ENCODE results near the gene LDHAL6A. TPM values are rescaled to one million over a fixed set of nuclear protein-coding genes. Genes with fewer than 3 reads are reported as not detected.
A peak's percentile ranks its signal among the peaks of the same experiment; 100 is the strongest.

The LDHAL6A gene
- total and polyA plus RNA-seq, 11 donors = not detected

DNA sequence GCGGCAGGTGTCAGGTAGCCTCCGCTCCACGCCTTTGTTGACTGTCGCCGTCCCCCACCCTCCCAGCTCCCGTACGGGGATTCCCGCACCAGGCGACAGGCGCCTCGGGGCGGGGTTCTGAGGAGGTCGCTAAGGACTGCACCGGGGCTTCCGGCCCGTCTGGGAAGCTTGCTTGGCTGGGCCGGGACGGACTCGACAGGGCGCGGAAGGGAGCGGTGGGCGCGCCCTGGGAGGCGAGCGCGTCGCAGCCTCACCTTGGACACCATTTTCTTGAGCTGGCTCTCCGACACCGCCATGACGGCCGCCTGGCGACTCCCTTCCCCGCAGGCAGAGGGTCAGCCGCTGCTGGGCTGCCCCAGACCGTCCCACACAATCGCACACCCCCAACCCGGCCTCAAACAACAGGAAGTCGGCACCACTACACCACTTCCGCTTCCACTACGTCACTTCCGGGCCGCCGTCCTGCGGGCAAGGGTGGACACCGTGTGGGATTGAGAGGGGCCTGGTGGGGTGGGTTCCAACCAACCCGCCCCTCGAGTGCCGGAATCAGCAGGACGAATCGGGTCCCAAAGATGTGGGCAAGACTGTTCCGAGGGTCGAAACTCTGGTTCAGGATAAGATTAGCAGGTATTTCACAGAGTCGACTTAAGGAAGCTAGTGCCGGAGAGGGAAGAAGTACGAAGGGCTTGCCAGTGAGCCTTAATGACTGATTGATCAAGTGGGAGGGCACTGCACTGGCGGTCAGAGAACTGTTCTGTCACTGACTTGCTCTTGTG, 71.1 kb downstream of the LDHAL6A start, which contains the start of gene TSG101:
TSS of gene TSG101 (minus strand) at position 422 of the 776 bp plus-strand sequence. CDS start at position 296, 126 bp downstream.
- intact Hi-C loops (cut with DNase I) = loop anchor here in 7 of 10 donors (1.0 to 10.0 kb wide), 8 partner anchors 62 to 204 kb away; partner anchors contain the start of genes GTF2H1 (in 5 of the 7), HPS5 (in 5 of the 7), LDHA (in 4 of the 7) and SPTY2D1 (in 1 of the 7)
- ATAC-seq = peak; percentile 99
- H3K9me3 ChIP-seq = no peaks in the 10 kb centered on the region
- peaks cover 0 to 39% (median 16%) of the 10 kb centered on the region in 12 donors for H3K4me1 ChIP-seq
- TF ChIP-seq, protein P1, sequence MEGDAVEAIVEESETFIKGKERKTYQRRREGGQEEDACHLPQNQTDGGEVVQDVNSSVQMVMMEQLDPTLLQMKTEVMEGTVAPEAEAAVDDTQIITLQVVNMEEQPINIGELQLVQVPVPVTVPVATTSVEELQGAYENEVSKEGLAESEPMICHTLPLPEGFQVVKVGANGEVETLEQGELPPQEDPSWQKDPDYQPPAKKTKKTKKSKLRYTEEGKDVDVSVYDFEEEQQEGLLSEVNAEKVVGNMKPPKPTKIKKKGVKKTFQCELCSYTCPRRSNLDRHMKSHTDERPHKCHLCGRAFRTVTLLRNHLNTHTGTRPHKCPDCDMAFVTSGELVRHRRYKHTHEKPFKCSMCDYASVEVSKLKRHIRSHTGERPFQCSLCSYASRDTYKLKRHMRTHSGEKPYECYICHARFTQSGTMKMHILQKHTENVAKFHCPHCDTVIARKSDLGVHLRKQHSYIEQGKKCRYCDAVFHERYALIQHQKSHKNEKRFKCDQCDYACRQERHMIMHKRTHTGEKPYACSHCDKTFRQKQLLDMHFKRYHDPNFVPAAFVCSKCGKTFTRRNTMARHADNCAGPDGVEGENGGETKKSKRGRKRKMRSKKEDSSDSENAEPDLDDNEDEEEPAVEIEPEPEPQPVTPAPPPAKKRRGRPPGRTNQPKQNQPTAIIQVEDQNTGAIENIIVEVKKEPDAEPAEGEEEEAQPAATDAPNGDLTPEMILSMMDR (IDR thresholded peaks at IDR 0.05) = no peak
- TF ChIP-seq POLR2A (IDR thresholded peaks at IDR 0.05) = peak; percentile 7 to 87
- peak; percentile 94 to 97 (median 97) for DNase-seq
- H3K4me3 ChIP-seq = peak within 1 kb of the TSS; percentile 48 to 96 (median 90)
- peaks cover 0 to 34% (median 12%) of the 10 kb centered on the region in 9 donors for H3K36me3 ChIP-seq
- H3K27me3 ChIP-seq = no peaks in the 10 kb centered on the region
- WGBS, 4 donors = 0% methylated on average over 30 to 57 of the region's 57 CpGs
- peak within 1 kb of the TSS; percentile 83 to 98 (median 94) for H3K27ac ChIP-seq

DNA sequence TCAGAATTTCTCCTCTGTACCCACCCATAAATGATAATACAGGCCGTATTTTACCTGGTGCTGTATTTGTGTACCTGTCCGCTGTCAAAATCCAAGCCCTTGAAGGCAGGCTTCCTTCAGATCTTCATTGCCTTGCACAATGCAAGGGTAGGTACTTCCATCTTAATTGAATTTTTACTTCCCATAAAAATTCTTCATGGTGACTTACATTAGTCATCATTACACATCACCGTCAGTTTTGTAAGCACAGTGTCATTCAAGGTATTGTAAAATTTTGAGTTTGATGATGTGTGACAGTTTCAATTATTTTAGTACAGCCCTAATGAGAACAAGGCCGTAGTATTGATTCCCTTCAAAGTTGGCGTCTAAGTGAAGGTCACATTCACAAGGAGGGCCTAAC, 71.9 kb downstream of the LDHAL6A start:
- intact Hi-C loops (cut with DNase I) = loop anchor here in 7 of 10 donors (2.0 to 10.0 kb wide), 7 partner anchors 61 to 205 kb away; partner anchors contain the start of genes GTF2H1 (in 5 of the 7), HPS5 (in 5 of the 7), LDHA (in 4 of the 7) and TMEM86A (in 1 of the 7)
- ATAC-seq (no peak), DNase-seq (no peak)
- TF ChIP-seq POLR2A (IDR thresholded peaks at IDR 0.05) = no peak
- TF ChIP-seq, protein P1 (IDR thresholded peaks at IDR 0.05) = no peak
- peaks cover 0 to 41% (median 18%) of the 10 kb centered on the region in 9 donors for H3K36me3 ChIP-seq
- H3K27me3 ChIP-seq = no peaks in the 10 kb centered on the region
- 41 to 49% (median 42%) methylated on average over 5 of the region's 5 CpGs for WGBS, 4 donors
- no peaks in the 10 kb centered on the region for H3K9me3 ChIP-seq
- peak overlapping the region; percentile 48 to 96 (median 90) for H3K4me3 ChIP-seq
- peaks cover 0 to 39% (median 16%) of the 10 kb centered on the region in 12 donors for H3K4me1 ChIP-seq
- H3K27ac ChIP-seq = peak overlapping the region in 11 of 12 donors; percentile 85 to 98 (median 94)

Other genes starting within 250 kb of the LDHAL6A start
- gene SAA4, start 219.1 kb upstream of the LDHAL6A start, total RNA-seq = not detected
- not detected for gene SAA4, start 219.1 kb upstream of the LDHAL6A start, polyA plus RNA-seq
- 1 to 10 TPM in 3 of 9 donors, under 1 TPM in 1, not detected in 5; 0.56 to 2.2 (median 1.3) TPM for gene SAA2, start 207.2 kb upstream of the LDHAL6A start, total RNA-seq
- 1 to 10 TPM in 1 of 2 donors, not detected in 1; 1.9 TPM for gene SAA2, start 207.2 kb upstream of the LDHAL6A start, polyA plus RNA-seq
- gene SAA1, start 189.6 kb upstream of the LDHAL6A start, total RNA-seq = 1 to 10 TPM in 4 of 9 donors, not detected in 5; 1.4 to 8.6 (median 2.3) TPM
- gene SAA1, start 189.6 kb upstream of the LDHAL6A start, polyA plus RNA-seq = 1 to 10 TPM; 6.0 to 7.2 TPM
- 10 to 100 TPM in 7 of 9 donors, 1 to 10 TPM in 2; 6.4 to 19.3 (median 12.5) TPM for gene HPS5, start 133.7 kb upstream of the LDHAL6A start, total RNA-seq
- 1 to 10 TPM; 6.1 to 9.8 TPM for gene HPS5, start 133.7 kb upstream of the LDHAL6A start, polyA plus RNA-seq
- 10 to 100 TPM; 19.8 to 37.2 (median 25.4) TPM for gene GTF2H1, start 133.3 kb upstream of the LDHAL6A start, total RNA-seq
- 10 to 100 TPM; 11.1 to 31.2 TPM for gene GTF2H1, start 133.3 kb upstream of the LDHAL6A start, polyA plus RNA-seq
- 100 to 1,000 TPM; 191 to 688 (median 322) TPM for gene LDHA, start 61.3 kb upstream of the LDHAL6A start, total RNA-seq
- 100 to 1,000 TPM; 212 to 961 TPM for gene LDHA, start 61.3 kb upstream of the LDHAL6A start, polyA plus RNA-seq
- 1 to 10 TPM in 2 of 9 donors, not detected in 7; 1.6 to 1.9 TPM for gene LDHC, start 43.5 kb upstream of the LDHAL6A start, total RNA-seq
- 1 to 10 TPM in 1 of 2 donors, not detected in 1; 1.5 TPM for gene LDHC, start 43.5 kb upstream of the LDHAL6A start, polyA plus RNA-seq
- gene TSG101, start 71.1 kb downstream of the LDHAL6A start, total RNA-seq = 100 to 1,000 TPM in 2 of 9 donors, 10 to 100 TPM in 7; 58.6 to 156 (median 69.1) TPM
- gene TSG101, start 71.1 kb downstream of the LDHAL6A start, polyA plus RNA-seq = 10 to 100 TPM; 33.1 to 95.0 TPM
- 10 to 100 TPM; 16.9 to 37.8 (median 23.1) TPM for gene UEVLD, start 132.9 kb downstream of the LDHAL6A start, total RNA-seq
- 10 to 100 TPM in 1 of 2 donors, 1 to 10 TPM in 1; 4.3 to 15.4 TPM for gene UEVLD, start 132.9 kb downstream of the LDHAL6A start, polyA plus RNA-seq
- gene MISFA, start 143.9 kb downstream of the LDHAL6A start, total RNA-seq = 10 to 100 TPM in 1 of 9 donors, 1 to 10 TPM in 8; 3.1 to 10.6 (median 7.8) TPM
- 10 to 100 TPM in 1 of 2 donors, under 1 TPM in 1; 0.93 to 11.1 TPM for gene MISFA, start 143.9 kb downstream of the LDHAL6A start, polyA plus RNA-seq
- gene SPTY2D1, start 178.5 kb downstream of the LDHAL6A start, total RNA-seq = 10 to 100 TPM in 6 of 9 donors, 1 to 10 TPM in 3; 8.2 to 13.3 (median 11.4) TPM
- gene SPTY2D1, start 178.5 kb downstream of the LDHAL6A start, polyA plus RNA-seq = 1 to 10 TPM; 1.7 to 9.1 TPM
- gene TMEM86A, start 242.9 kb downstream of the LDHAL6A start, total RNA-seq = 10 to 100 TPM in 2 of 9 donors, 1 to 10 TPM in 7; 2.3 to 13.1 (median 4.9) TPM
- 1 to 10 TPM; 3.0 to 3.7 TPM for gene TMEM86A, start 242.9 kb downstream of the LDHAL6A start, polyA plus RNA-seq

Measured in heart left ventricle (tissue), 16 donors.